Measurements from ENCODE around the gene CNGA4.

CNGA4 gene

DNA sequence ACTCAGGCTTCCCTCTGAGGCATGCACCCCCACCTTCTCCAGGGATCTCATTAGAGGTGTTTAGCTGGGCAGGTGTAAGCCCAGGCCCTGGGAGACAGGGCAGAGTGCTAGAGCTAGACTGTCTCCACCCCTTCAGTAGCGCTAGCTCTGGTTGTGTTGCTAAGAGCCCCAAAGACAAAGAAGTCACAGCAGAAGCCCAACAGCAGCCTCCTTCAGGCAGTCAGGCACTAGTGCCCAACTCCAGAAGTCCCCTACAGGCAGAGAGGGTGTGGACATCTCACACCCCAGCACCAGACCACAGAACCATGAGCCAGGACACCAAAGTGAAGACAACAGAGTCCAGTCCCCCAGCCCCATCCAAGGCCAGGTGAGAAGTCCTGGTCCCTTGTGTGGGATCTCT, at the start of gene CNGA4:
Gene CNGA4 (plus strand): TSS at position 188 of the 400 bp plus-strand sequence. CDS start 118 bp downstream, at position 306.
- FAIRE-seq (no peak), DNase-seq (ENCODE audit: insufficient read length, low spot score) (no peak)
- no peak for TF ChIP-seq POLR2A (IDR thresholded peaks at IDR 0.05; ENCODE audit: low read depth, low read length)

DNA sequence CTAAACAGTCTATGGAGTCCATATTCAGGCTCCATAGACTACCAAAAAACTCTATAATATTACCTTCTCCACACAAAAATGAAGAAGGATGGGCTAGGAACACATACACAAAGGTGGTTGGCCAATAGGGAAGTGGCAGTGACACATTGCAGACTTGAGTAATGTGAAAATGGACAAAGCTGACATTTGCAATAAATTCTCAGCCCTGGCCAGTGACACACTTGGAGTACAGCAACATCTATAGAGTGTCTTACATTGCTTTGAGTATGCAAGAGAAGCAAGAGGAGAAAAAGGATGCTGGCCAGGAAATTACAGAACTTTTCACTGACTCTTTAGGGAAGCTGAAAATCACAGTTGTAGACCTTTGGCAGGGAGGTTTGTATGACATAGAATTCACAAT, 47.1 kb upstream of the CNGA4 start:
- DNase-seq (ENCODE audit: insufficient read length, low spot score): no peak
- TF ChIP-seq POLR2A (IDR thresholded peaks at IDR 0.05; ENCODE audit: low read depth, low read length): no peak
- no peak for FAIRE-seq

GRCh38 chr11:6194065-6194581, 44.8 kb upstream of the CNGA4 start:
- TF ChIP-seq POLR2A (IDR thresholded peaks at IDR 0.05; ENCODE audit: low read depth, low read length): no peak
- FAIRE-seq (no peak), DNase-seq (ENCODE audit: insufficient read length, low spot score) (no peak)

DNA sequence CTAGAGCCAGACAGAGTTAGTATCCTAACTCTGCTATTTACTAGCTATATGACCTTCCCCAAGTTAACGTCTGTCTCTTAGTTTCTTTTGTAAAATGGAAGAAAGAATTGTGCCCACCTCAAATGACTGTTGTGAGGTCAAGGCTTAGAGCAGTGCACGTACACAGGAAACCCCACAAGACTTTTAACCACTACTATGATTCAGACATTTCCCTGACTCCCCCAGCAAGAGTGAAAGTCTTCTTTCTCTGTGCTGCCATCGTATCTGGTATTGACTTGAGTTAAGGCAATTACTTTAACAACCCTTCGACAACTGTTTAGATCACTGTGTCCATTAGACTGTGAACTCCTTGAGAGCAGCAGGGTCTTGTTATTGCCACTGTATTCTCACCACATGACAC, 42.5 kb upstream of the CNGA4 start:
- DNase-seq (ENCODE audit: insufficient read length, low spot score) (no peak), FAIRE-seq (no peak)
- no peak for TF ChIP-seq POLR2A (IDR thresholded peaks at IDR 0.05; ENCODE audit: low read depth, low read length)

GRCh38 chr11:6197466-6198200, 41.3 kb upstream of the CNGA4 start:
- no peak for TF ChIP-seq POLR2A (IDR thresholded peaks at IDR 0.05; ENCODE audit: low read depth, low read length)
- DNase-seq (ENCODE audit: insufficient read length, low spot score) (no peak), FAIRE-seq (no peak)

DNA sequence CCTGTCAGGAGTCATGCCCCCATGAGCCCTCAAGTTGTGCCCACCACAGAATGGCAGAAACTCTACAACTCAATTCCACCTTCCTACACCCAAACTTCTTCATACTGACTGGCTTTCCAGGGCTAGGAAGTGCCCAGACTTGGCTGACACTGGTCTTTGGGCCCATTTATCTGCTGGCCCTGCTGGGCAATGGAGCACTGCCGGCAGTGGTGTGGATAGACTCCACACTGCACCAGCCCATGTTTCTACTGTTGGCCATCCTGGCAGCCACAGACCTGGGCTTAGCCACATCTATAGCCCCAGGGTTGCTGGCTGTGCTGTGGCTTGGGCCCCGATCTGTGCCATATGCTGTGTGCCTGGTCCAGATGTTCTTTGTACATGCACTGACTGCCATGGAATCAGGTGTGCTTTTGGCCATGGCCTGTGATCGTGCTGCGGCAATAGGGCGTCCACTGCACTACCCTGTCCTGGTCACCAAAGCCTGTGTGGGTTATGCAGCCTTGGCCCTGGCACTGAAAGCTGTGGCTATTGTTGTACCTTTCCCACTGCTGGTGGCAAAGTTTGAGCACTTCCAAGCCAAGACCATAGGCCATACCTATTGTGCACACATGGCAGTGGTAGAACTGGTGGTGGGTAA, 39.6 kb upstream of the CNGA4 start, which contains the start of gene OR52W1:
Gene OR52W1 (plus strand): TSS at position 51 of the 637 bp plus-strand sequence. CDS start 0 bp downstream, at position 51.
- DNase-seq (ENCODE audit: insufficient read length, low spot score): no peak
- no peak for FAIRE-seq
- TF ChIP-seq POLR2A (IDR thresholded peaks at IDR 0.05; ENCODE audit: low read depth, low read length): no peak

DNA sequence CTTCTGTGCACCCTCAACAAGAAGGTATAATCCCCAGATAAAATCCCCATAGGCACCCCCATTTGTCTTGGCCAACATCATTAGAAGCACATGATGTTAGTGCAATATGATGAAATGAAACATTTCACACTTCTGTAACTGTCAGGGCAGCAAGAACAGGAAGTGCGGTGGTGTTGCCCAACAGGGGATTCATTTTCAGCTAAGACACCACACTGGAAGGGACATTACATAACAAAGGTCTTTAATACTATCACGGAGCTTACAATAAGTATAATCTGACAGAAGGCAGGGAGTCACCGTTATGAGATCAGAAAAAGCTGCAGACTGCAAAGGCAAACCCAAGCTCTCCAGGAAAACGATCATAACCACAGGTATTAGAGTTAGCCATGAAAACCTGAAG, 37.9 kb upstream of the CNGA4 start:
- no peak for DNase-seq (ENCODE audit: insufficient read length, low spot score)

GRCh38 chr11:6201481-6201880, 37.4 kb upstream of the CNGA4 start:
- no peak for DNase-seq (ENCODE audit: insufficient read length, low spot score)
- FAIRE-seq: no peak
- no peak for TF ChIP-seq POLR2A (IDR thresholded peaks at IDR 0.05; ENCODE audit: low read depth, low read length)

More for the DNA sequence above, 37.9 kb upstream of the CNGA4 start:
- no peak for FAIRE-seq
- TF ChIP-seq POLR2A (IDR thresholded peaks at IDR 0.05; ENCODE audit: low read depth, low read length): no peak

DNA sequence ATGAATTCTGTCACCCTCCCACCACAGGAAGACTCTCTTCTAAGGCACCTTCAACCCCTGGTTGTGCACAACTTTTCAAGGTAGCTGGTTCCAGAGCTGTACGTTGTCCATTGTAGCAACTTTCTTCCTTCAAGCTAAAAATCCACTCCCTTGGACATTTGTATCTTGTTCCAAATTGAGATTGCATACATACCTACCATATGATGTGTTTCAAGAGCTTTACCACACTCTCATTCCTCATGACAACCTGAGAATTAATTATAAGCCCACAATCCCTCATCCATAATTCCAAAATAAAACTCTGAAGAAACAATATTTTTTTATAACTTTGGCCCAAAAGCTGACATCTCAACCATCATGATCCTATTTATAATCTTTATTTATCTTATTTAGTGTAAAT, 36.8 kb upstream of the CNGA4 start:
- TF ChIP-seq POLR2A (IDR thresholded peaks at IDR 0.05; ENCODE audit: low read depth, low read length): no peak
- FAIRE-seq (no peak), DNase-seq (ENCODE audit: insufficient read length, low spot score) (no peak)

GRCh38 chr11:6203327-6203726, 35.6 kb upstream of the CNGA4 start:
- no peak for TF ChIP-seq POLR2A (IDR thresholded peaks at IDR 0.05; ENCODE audit: low read depth, low read length)
- FAIRE-seq: no peak
- DNase-seq (ENCODE audit: insufficient read length, low spot score): no peak

- TF ChIP-seq POLR2A (IDR thresholded peaks at IDR 0.05; ENCODE audit: low read depth, low read length): no peak
- DNase-seq (ENCODE audit: insufficient read length, low spot score) (no peak), FAIRE-seq (no peak)
Observed at GRCh38 chr11:6204706-6205105, 34.2 kb upstream of the CNGA4 start.

GRCh38 chr11:6205366-6205765, 33.5 kb upstream of the CNGA4 start, which contains the start of gene C11orf42:
Gene C11orf42 (plus strand): TSS chr11:6205557. CDS start chr11:6205616, 59 bp downstream.
- FAIRE-seq (no peak), DNase-seq (ENCODE audit: insufficient read length, low spot score) (no peak)
- TF ChIP-seq POLR2A (IDR thresholded peaks at IDR 0.05; ENCODE audit: low read depth, low read length): no peak

- DNase-seq (ENCODE audit: insufficient read length, low spot score): no peak
- no peak for TF ChIP-seq POLR2A (IDR thresholded peaks at IDR 0.05; ENCODE audit: low read depth, low read length)
- no peak for FAIRE-seq
Observed at GRCh38 chr11:6206456-6207180, 32.3 kb upstream of the CNGA4 start.

GRCh38 chr11:6209801-6210200, 29.1 kb upstream of the CNGA4 start:
- no peak for DNase-seq (ENCODE audit: insufficient read length, low spot score)
- TF ChIP-seq POLR2A (IDR thresholded peaks at IDR 0.05; ENCODE audit: low read depth, low read length): no peak
- no peak for FAIRE-seq
